Fibroblast of lung (primary cell): ENCODE results near the gene PRDM16. TPM values are rescaled to one million over a fixed set of nuclear protein-coding genes. Genes with fewer than 3 reads are reported as not detected.

ENCODE experiments used
- DNase-seq, 2 donors: peaks; one replicate each; pipeline versions ENCODE4 v3.0.0 to v3.0.0-alpha.2; 2010; ENCODE audit warnings: low read depth in 2 of 2
- H2AFZ ChIP-seq: 2 replicates; pipeline ENCODE4 v1.5.1; 2012; ENCODE audit warnings: low read length, control low read depth, inconsistent platforms
- H3K27ac ChIP-seq: 2 replicates; pipeline ENCODE4 v1.5.1; 2011; ENCODE audit warnings: low read length, control low read depth; ENCODE audit not compliant: insufficient read depth
- H3K27me3 ChIP-seq: 2 replicates; pipeline ENCODE4 v1.5.1; 2011; ENCODE audit warnings: mild to moderate bottlenecking, low read length; ENCODE audit not compliant: control insufficient read depth, insufficient read depth
- H3K36me3 ChIP-seq: 2 replicates; pipeline ENCODE4 v1.5.1; 2011; ENCODE audit warnings: low read length; ENCODE audit not compliant: control insufficient read depth, insufficient read depth
- H3K4me1 ChIP-seq: 2 replicates; pipeline ENCODE4 v1.5.1; 2011; ENCODE audit warnings: low read length; ENCODE audit not compliant: control insufficient read depth, insufficient read depth; ENCODE audit errors: extremely low read depth
- H3K4me2 ChIP-seq: 2 replicates; pipeline ENCODE4 v1.5.1; 2011; ENCODE audit warnings: low read length, control low read depth; ENCODE audit not compliant: insufficient read depth; ENCODE audit errors: extremely low read depth
- H3K4me3 ChIP-seq, 4 experiments: fragments of 200-600 bp in 1 of 4; sonication (generic) in 1 of 4; replicated peaks in 1 of 4; 2 replicates each; pipeline ENCODE4 v1.5.1; 2011 to 2016; ENCODE audit warnings: low read length in 4 of 4, low read depth in 3 of 4, mild to moderate bottlenecking in 3 of 4, control low read depth in 2 of 4, inconsistent platforms in 1 of 4, mixed read lengths in 1 of 4; ENCODE audit not compliant: insufficient read depth in 1 of 4; ENCODE audit errors: control extremely low read depth in 1 of 4
- H3K79me2 ChIP-seq: 2 replicates; pipeline ENCODE4 v1.5.1; 2012; ENCODE audit warnings: mild to moderate bottlenecking, low read length, inconsistent platforms; ENCODE audit not compliant: control insufficient read depth, insufficient read depth
- H3K9ac ChIP-seq: 2 replicates; pipeline ENCODE4 v1.5.1; 2011; ENCODE audit warnings: mild to moderate bottlenecking, low read length, control low read depth; ENCODE audit not compliant: insufficient read depth
- H3K9me3 ChIP-seq: 2 replicates; pipeline ENCODE4 v1.5.1; 2012; ENCODE audit warnings: low read depth, low read length; ENCODE audit not compliant: control insufficient read depth, insufficient read depth
- H4K20me1 ChIP-seq: 2 replicates; pipeline ENCODE4 v1.5.1; 2011; ENCODE audit warnings: low read length; ENCODE audit not compliant: control insufficient read depth, insufficient read depth; ENCODE audit errors: extremely low read depth
- CTCF ChIP-seq, 2 donors: IDR thresholded peaks in 1 of 2; conservative IDR thresholded peaks in 1 of 2; 1 replicate in 1 of 2; 2 replicates in 1 of 2; pipeline ENCODE4 v1.5.1; 2011 to 2012; ENCODE audit warnings: low read length in 2 of 2, control low read depth in 1 of 2, inconsistent platforms in 1 of 2, low read depth in 1 of 2, mild to moderate bottlenecking in 1 of 2
- EZH2 ChIP-seq: IDR thresholded peaks from 2 replicates; pipeline ENCODE4 v1.5.1; 2012; ENCODE audit warnings: low read length, control low read depth, mild to moderate bottlenecking; ENCODE audit errors: missing control alignments
- polyA plus RNA-seq, 2 donors: library from polyadenylated mRNA; depleted of rRNA in 1 of 2; stranded (reverse) in 1 of 2; unstranded in 1 of 2; fragments of >200 nt; gene quantifications; 2 replicates each; pipeline ENCODE4 v1.2.1, GENCODE V29; 2011 to 2012; ENCODE audit warnings: missing spikeins in 1 of 2
- total RNA-seq: library from RNA; depleted of rRNA; stranded (reverse); fragments of >200 nt; gene quantifications from 2 replicates; pipeline ENCODE4 v1.2.1, GENCODE V29; 2014

PRDM16 gene
- total and polyA plus RNA-seq, 2 donors (not counting 1 experiment from before 2014, with no cell fraction given), result 0.30 to 1.8 TPM

- Histone ChIP-seq H3K4me3 (no peak overlapping the region), H4K20me1 (no peaks in the 10 kb centered on the region), H3K36me3 (no peaks in the 10 kb centered on the region), H3K4me1 (no peaks in the 10 kb centered on the region), H3K27ac (no peak overlapping the region), H3K4me2 (no peak overlapping the region), H3K27me3 (no peaks in the 10 kb centered on the region), H3K79me2 (no peaks in the 10 kb centered on the region), H2AFZ (no peak overlapping the region), H3K9ac (no peak overlapping the region), H3K9me3 (no peaks in the 10 kb centered on the region)
- TF ChIP-seq EZH2 (no peak), CTCF (conservative IDR thresholded peaks at IDR 0.05 in 1 of 2, IDR thresholded peaks at IDR 0.05 in 1 of 2; ENCODE audit: low read depth in 1 of 2, low read length in 2 of 2) (no peak)
- no peak for DNase-seq
These were observed 218.7 kb downstream of the PRDM16 start for GRCh38 chr1:3287656-3288160.

- no peak overlapping the region for H2AFZ ChIP-seq
- no peaks in the 10 kb centered on the region for H4K20me1 ChIP-seq
- no peaks in the 10 kb centered on the region for H3K4me1 ChIP-seq
- no peak overlapping the region for H3K4me3 ChIP-seq
- H3K4me2 ChIP-seq, result no peak overlapping the region
- H3K9me3 ChIP-seq, result no peaks in the 10 kb centered on the region
- H3K27ac ChIP-seq, result no peak overlapping the region
- no peak overlapping the region for H3K9ac ChIP-seq
- H3K27me3 ChIP-seq, result no peaks in the 10 kb centered on the region
- no peaks in the 10 kb centered on the region for H3K36me3 ChIP-seq
- no peak for DNase-seq
- no peaks in the 10 kb centered on the region for H3K79me2 ChIP-seq
- TF ChIP-seq CTCF (conservative IDR thresholded peaks at IDR 0.05 in 1 of 2, IDR thresholded peaks at IDR 0.05 in 1 of 2; ENCODE audit: low read depth in 1 of 2, low read length in 2 of 2), result no peak
- TF ChIP-seq EZH2, result no peak
These were observed 220.5 kb downstream of the PRDM16 start for GRCh38 chr1:3289502-3289901.

- DNase-seq, result no peak
- Histone ChIP-seq H4K20me1 (no peaks in the 10 kb centered on the region), H3K9me3 (no peaks in the 10 kb centered on the region), H3K79me2 (no peaks in the 10 kb centered on the region), H3K4me3 (no peak overlapping the region), H3K9ac (no peak overlapping the region), H3K36me3 (no peaks in the 10 kb centered on the region), H3K27me3 (no peaks in the 10 kb centered on the region), H3K27ac (no peak overlapping the region), H3K4me2 (no peak overlapping the region), H3K4me1 (no peaks in the 10 kb centered on the region), H2AFZ (no peak overlapping the region)
- TF ChIP-seq CTCF (conservative IDR thresholded peaks at IDR 0.05 in 1 of 2, IDR thresholded peaks at IDR 0.05 in 1 of 2; ENCODE audit: low read depth in 1 of 2, low read length in 2 of 2), result no peak
- no peak for TF ChIP-seq EZH2
These were observed 221.4 kb downstream of the PRDM16 start for GRCh38 chr1:3290438-3290837.
